HepG2 (cell line): ENCODE measurements around the gene OSR1. TPM values are rescaled to one million over a fixed set of nuclear protein-coding genes. Genes with fewer than 3 reads are reported as not detected.

Experiments
- CBX5 ChIP-seq: sonication (generic); formaldehyde crosslinking; IDR thresholded peaks from 2 replicates; pipeline ENCODE4 v1.4.0; 2020; ENCODE audit warnings: missing genetic modification reagents, borderline replicate concordance
- EHMT2 ChIP-seq: fragments of 200-600 bp; sonication (generic); IDR thresholded peaks from 2 replicates; pipeline ENCODE4 v1.7.0; 2017; ENCODE audit warnings: antibody characterized with exemption, low read depth, low read length, borderline replicate concordance
- HNF1B ChIP-seq: sonication (generic); formaldehyde crosslinking; IDR thresholded peaks from 2 replicates; pipeline ENCODE4 v1.5.1; 2020; ENCODE audit warnings: mild to moderate bottlenecking, moderate library complexity, missing genetic modification reagents
- ISL2 ChIP-seq: sonication (generic); formaldehyde crosslinking; IDR thresholded peaks from 2 replicates; pipeline ENCODE4 v1.5.0; 2020; ENCODE audit warnings: missing genetic modification reagents
- MZF1 ChIP-seq: sonication (generic); formaldehyde crosslinking; IDR thresholded peaks from 2 replicates; pipeline ENCODE4 v1.8.1; 2023; ENCODE audit warnings: mild to moderate bottlenecking, missing genetic modification reagents, borderline replicate concordance
- NFKB2 ChIP-seq: sonication (generic); formaldehyde crosslinking; IDR thresholded peaks from 2 replicates; pipeline ENCODE4 v1.4.0; 2020; ENCODE audit warnings: missing genetic modification reagents, borderline replicate concordance
- NONO ChIP-seq, 2 experiments: fragments of 450-650 bp in 1 of 2; sonication (generic) in 1 of 2; formaldehyde crosslinking in 1 of 2; IDR thresholded peaks in 1 of 2; conservative IDR thresholded peaks in 1 of 2; 2 replicates each; pipeline versions ENCODE4 v1.6.1 to v1.8.0; 2017 to 2022; ENCODE audit warnings: mild to moderate bottlenecking in 1 of 2, missing genetic modification reagents in 1 of 2, moderate library complexity in 1 of 2
- NR1H2 ChIP-seq: sonication (generic); formaldehyde crosslinking; IDR thresholded peaks from 2 replicates; pipeline ENCODE4 v1.8.1; 2022; ENCODE audit warnings: low read depth, missing genetic modification reagents, borderline replicate concordance
- PCBP1 ChIP-seq: fragments of 200-400 bp; formaldehyde crosslinking; IDR thresholded peaks from 2 replicates; pipeline ENCODE4 v1.6.1; 2017; ENCODE audit warnings: mild to moderate bottlenecking, low read depth, low read length, borderline replicate concordance
- PHB2 ChIP-seq: fragments of 450-650 bp; IDR thresholded peaks from 2 replicates; pipeline ENCODE4 v1.6.1; 2018; ENCODE audit not compliant: partially characterized antibody
- RERE ChIP-seq: IDR thresholded peaks from 2 replicates; pipeline ENCODE4 v1.6.1; 2016; ENCODE audit warnings: low read depth, missing genetic modification reagents, missing compliant biosample characterization
- SP140L ChIP-seq: sonication (generic); formaldehyde crosslinking; IDR thresholded peaks from 2 replicates; pipeline ENCODE4 v1.4.0; 2020; ENCODE audit warnings: missing genetic modification reagents, borderline replicate concordance
- TEAD2 ChIP-seq: sonication (generic); formaldehyde crosslinking; IDR thresholded peaks from 2 replicates; pipeline ENCODE4 v1.9.0; 2021; ENCODE audit warnings: missing genetic modification reagents
- THRA ChIP-seq: sonication (generic); formaldehyde crosslinking; IDR thresholded peaks from 2 replicates; pipeline ENCODE4 v1.4.0; 2020; ENCODE audit warnings: missing genetic modification reagents, borderline replicate concordance
- ZNF329 ChIP-seq: sonication (generic); formaldehyde crosslinking; IDR thresholded peaks from 2 replicates; pipeline ENCODE4 v1.9.0; 2021; ENCODE audit warnings: low read depth, mild to moderate bottlenecking, missing genetic modification reagents
- ZNF44 ChIP-seq: sonication (generic); formaldehyde crosslinking; IDR thresholded peaks from 2 replicates; pipeline ENCODE4 v1.5.1; 2020; ENCODE audit warnings: mild to moderate bottlenecking, missing genetic modification reagents
- ZNF570 ChIP-seq: sonication (generic); formaldehyde crosslinking; IDR thresholded peaks from 2 replicates; pipeline ENCODE4 v1.4.0; 2020; ENCODE audit warnings: mild to moderate bottlenecking, missing genetic modification reagents, borderline replicate concordance
- ZNF710 ChIP-seq: sonication (generic); formaldehyde crosslinking; IDR thresholded peaks from 2 replicates; pipeline ENCODE4 v1.5.0; 2020; ENCODE audit warnings: mild to moderate bottlenecking, missing genetic modification reagents, borderline replicate concordance
- polyA plus RNA-seq, 8 experiments: library from polyadenylated mRNA; depleted of rRNA in 3 of 8; stranded (reverse) in 7 of 8; unstranded in 1 of 8; fragments of >200 nt; fragmentation: Illumina TruSeq in 4 of 8; extraction: Trizol in 4 of 8; gene quantifications; 2 replicates each; pipeline versions ENCODE4 v1.2.1 to v1.2.3, GENCODE V29; 2011 to 2016; ENCODE audit warnings: low read depth in 4 of 8, missing spikeins in 1 of 8, mixed read lengths in 1 of 8; ENCODE audit not compliant: insufficient read depth in 1 of 8
- total RNA-seq, 5 experiments: library from RNA; depleted of rRNA; stranded (reverse); fragments of >200 nt; fragmentation: Illumina TruSeq; extraction: Trizol; gene quantifications; 2 replicates each; pipeline ENCODE4 v1.2.3, GENCODE V29; 2016; ENCODE audit warnings: low read depth in 1 of 5

OSR1 gene
- total and polyA plus RNA-seq, 2 of the 13 experiments (the other 11 are each of a cell fraction or from before 2014, with no cell fraction given): 0.63 to 1.1 TPM

- no peak for TF ChIP-seq EHMT2
- TF ChIP-seq ZNF570 (CRISPR knock-in tag): no peak
- TF ChIP-seq HNF1B (CRISPR knock-in tag): no peak
- no peak for TF ChIP-seq PHB2
- no peak for TF ChIP-seq NR1H2 (CRISPR knock-in tag)
- TF ChIP-seq ZNF329 (CRISPR knock-in tag): no peak
- TF ChIP-seq ISL2 (CRISPR knock-in tag): no peak
- no peak for TF ChIP-seq PCBP1
- no peak for TF ChIP-seq NFKB2 (CRISPR knock-in tag)
- TF ChIP-seq ZNF44: no peak
- no peak for TF ChIP-seq SP140L (CRISPR knock-in tag)
- no peak for TF ChIP-seq NONO (IDR thresholded peaks at IDR 0.05)
- TF ChIP-seq NONO (CRISPR knock-in tag; conservative IDR thresholded peaks at IDR 0.05): no peak
- no peak for TF ChIP-seq ZNF710 (CRISPR knock-in tag)
- no peak for TF ChIP-seq CBX5
- TF ChIP-seq MZF1 (CRISPR knock-in tag): no peak
- no peak for TF ChIP-seq TEAD2 (CRISPR knock-in tag)
- TF ChIP-seq THRA (CRISPR knock-in tag): no peak
- TF ChIP-seq RERE: no peak
Observed at GRCh38 chr2:19349911-19350677, 8.3 kb downstream of the OSR1 start (continued).
